ENCODE results near the gene C1QTNF2. TPM values are rescaled to one million over a fixed set of nuclear protein-coding genes. Genes with fewer than 3 reads are reported as not detected.

Gene C1QTNF2
- total RNA-seq, 1 donor from 2014 or later, result 1.6 TPM

DNA sequence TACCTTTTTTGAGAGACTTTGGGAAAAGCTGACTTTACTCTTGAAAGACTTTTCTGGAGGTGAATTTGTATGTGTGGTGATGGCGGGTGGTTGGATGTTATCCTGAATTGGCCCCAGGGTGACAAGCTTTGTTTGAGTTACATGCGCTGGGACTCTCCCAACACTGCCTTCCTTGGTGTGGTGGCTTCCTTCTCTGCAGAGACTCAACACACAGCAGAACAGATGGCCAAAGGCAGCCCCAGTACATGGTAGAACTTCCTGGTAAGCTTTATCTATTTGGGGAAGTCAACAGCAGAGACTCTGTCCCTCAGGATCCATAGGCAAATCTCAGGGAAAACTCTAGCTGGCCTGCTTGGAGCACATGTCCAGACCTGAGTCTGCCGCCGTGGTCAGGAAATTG is 18.1 kb downstream of the C1QTNF2 start:
- DNase-seq (no peak), ATAC-seq (no peak)
- intact Hi-C loops (cut with DNase I), result no loop called here
- Histone ChIP-seq H3K4me3 (no peak overlapping the region), H3K27ac (no peak overlapping the region), H3K9me3 (no peaks in the 10 kb centered on the region), H3K27me3 (ENCODE audit: low read depth) (no peaks in the 10 kb centered on the region), H3K4me1 (peaks cover 9% of the 10 kb centered on the region), H3K36me3 (no peaks in the 10 kb centered on the region)
- TF ChIP-seq, protein P1, sequence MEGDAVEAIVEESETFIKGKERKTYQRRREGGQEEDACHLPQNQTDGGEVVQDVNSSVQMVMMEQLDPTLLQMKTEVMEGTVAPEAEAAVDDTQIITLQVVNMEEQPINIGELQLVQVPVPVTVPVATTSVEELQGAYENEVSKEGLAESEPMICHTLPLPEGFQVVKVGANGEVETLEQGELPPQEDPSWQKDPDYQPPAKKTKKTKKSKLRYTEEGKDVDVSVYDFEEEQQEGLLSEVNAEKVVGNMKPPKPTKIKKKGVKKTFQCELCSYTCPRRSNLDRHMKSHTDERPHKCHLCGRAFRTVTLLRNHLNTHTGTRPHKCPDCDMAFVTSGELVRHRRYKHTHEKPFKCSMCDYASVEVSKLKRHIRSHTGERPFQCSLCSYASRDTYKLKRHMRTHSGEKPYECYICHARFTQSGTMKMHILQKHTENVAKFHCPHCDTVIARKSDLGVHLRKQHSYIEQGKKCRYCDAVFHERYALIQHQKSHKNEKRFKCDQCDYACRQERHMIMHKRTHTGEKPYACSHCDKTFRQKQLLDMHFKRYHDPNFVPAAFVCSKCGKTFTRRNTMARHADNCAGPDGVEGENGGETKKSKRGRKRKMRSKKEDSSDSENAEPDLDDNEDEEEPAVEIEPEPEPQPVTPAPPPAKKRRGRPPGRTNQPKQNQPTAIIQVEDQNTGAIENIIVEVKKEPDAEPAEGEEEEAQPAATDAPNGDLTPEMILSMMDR (IDR thresholded peaks at IDR 0.05), result no peak

DNA sequence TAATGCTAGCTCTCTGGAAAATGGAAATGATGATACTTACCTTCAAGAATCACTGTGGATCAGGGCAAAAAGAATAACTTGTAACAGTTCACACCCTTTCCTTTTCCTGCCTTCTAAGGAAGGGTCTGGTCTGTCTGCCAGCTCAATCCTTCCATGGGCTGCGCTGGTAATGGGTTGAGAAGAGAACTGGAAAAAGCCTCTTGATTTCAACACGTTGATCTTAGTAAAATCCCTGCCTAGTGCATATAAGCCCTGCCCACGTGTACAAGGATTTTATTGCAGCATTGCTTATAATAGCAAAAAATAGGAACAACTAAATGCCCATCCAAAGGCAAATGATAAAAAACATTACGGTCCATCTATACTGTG is 20.5 kb downstream of the C1QTNF2 start:
- ATAC-seq (no peak), DNase-seq (no peak)
- intact Hi-C loops (cut with DNase I), result no loop called here
- no peaks in the 10 kb centered on the region for H3K36me3 ChIP-seq
- no peaks in the 10 kb centered on the region for H3K9me3 ChIP-seq
- H3K27ac ChIP-seq, result no peak overlapping the region
- no peaks in the 10 kb centered on the region for H3K27me3 ChIP-seq (ENCODE audit: low read depth)
- H3K4me3 ChIP-seq, result no peak overlapping the region
- H3K4me1 ChIP-seq, result no peaks in the 10 kb centered on the region
- TF ChIP-seq, protein P1 (IDR thresholded peaks at IDR 0.05), result no peak

DNA sequence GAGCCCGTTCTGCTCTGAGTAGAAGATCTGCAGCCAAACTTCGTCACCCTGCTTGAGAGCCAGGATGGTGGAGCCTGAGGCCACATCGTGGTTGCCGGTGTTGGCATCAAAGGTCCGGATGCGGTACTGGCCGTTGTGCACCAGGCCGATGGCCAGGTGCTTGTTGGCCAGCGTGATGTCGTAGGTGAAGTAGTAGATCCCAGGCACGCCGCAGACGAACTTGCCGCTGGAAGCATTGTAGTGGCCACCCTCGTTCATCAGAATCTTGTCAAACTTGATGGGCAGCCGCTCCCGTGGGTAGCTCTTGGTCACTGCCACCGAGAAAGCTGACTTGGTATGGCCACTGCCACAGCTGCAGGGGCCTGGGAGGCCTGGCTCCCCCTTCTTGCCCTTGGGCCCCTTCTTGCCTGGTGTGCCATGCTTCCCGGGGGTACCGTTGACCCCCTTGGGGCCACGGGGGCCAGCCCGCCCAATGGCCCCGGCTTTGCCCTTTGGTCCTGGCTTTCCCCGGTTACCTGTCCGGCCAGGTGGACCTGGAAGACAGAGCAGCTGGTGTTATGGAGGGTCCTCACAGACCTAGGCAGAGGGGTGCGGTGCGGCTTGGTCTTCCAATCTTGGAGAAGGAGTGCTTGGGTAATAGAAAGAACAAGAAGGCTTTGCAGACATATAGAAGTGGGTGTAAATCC is 21.0 kb downstream of the C1QTNF2 start:
- Histone ChIP-seq H3K4me3 (no peak overlapping the region), H3K36me3 (no peaks in the 10 kb centered on the region), H3K27ac (no peak overlapping the region), H3K27me3 (ENCODE audit: low read depth) (no peaks in the 10 kb centered on the region), H3K9me3 (no peaks in the 10 kb centered on the region), H3K4me1 (no peaks in the 10 kb centered on the region)
- DNase-seq, result no peak
- no peak for ATAC-seq
- intact Hi-C loops (cut with DNase I), result no loop called here
- TF ChIP-seq, protein P1 (IDR thresholded peaks at IDR 0.05), result no peak

DNA sequence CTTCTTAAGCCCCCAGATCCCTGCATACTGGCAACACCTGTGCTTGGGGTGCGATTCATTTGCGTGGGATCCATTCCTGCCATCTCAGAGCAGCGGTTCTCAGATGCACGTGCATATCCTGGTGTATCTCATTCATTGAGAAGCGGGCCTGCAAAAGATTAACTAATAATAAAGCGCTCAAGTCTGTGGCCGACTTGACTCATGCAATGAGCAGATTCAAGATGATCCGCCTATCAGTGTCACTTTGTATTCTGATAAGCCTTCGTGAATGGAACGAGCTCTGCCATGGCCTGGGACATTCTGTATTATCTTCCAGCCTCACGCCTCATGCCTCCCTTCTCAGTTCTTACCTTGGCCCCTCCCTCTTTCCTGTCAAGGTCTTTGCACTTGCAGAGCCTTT is 22.3 kb downstream of the C1QTNF2 start:
- Histone ChIP-seq H3K4me1 (no peaks in the 10 kb centered on the region), H3K4me3 (no peak overlapping the region), H3K9me3 (no peaks in the 10 kb centered on the region), H3K27ac (no peak overlapping the region), H3K27me3 (ENCODE audit: low read depth) (no peaks in the 10 kb centered on the region), H3K36me3 (no peaks in the 10 kb centered on the region)
- ATAC-seq (no peak), DNase-seq (no peak)
- intact Hi-C loops (cut with DNase I), result no loop called here
- TF ChIP-seq, protein P1 (IDR thresholded peaks at IDR 0.05), result no peak

DNA sequence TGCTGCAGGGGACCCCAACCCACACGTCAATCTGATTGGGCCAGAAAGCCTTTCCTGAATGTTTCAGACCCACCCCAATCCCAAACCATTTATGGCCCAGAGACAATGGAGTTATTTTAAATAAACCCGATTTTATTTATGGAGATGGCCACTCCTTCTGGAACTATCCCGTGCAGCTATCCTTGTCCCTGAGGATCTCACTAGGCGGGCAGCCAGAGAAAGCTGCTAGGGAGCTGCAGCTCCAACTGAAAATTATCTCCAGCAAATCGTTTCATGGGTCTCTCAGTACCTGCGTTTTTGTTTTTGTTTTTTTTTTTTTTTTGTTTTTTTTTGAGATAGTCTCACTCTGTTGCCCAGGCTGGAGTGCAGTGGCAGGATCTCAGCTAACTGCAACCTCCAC is 23.0 kb downstream of the C1QTNF2 start:
- Histone ChIP-seq H3K4me3 (no peak overlapping the region), H3K36me3 (no peaks in the 10 kb centered on the region), H3K9me3 (no peaks in the 10 kb centered on the region), H3K27ac (no peak overlapping the region), H3K4me1 (no peaks in the 10 kb centered on the region), H3K27me3 (ENCODE audit: low read depth) (no peaks in the 10 kb centered on the region)
- TF ChIP-seq, protein P1 (IDR thresholded peaks at IDR 0.05), result no peak
- intact Hi-C loops (cut with DNase I), result no loop called here
- DNase-seq (no peak), ATAC-seq (no peak)

Measured in lower lobe of right lung (tissue), 2 donors.